Posterior vena cava (tissue), 2 donors: Measurements from ENCODE around the gene MCF2. TPM values are rescaled to one million over a fixed set of nuclear protein-coding genes. Genes with fewer than 3 reads are reported as not detected.

Source experiments
- DNase-seq: peaks from one replicate; pipeline ENCODE4 v3.0.0-alpha.2; 2020; ENCODE audit warnings: low spot score
- intact Hi-C, 2 donors: fragments of 100-400 bp; cut with DNase I; formaldehyde crosslinking; loops; one replicate each; pipeline versions ENCODE4 v1.14.1 to v1.14.2; 2022 to 2023
- total RNA-seq, 2 donors: library from RNA; stranded (reverse); fragmentation: NEBNext Ultra II Directional; extraction: Animal tissue kit (Norgen Biotek cat#: 25700); gene quantifications; one replicate each; pipeline ENCODE4 v1.2.1, GENCODE V29; 2021
- donor health status: DM: yes; HTN: yes; CAD: no.
- donor health status: DM: yes; HTN: yes; CAD: no.

MCF2 gene
- total RNA-seq, 2 donors from 2014 or later = 0.33 to 0.37 TPM

DNA sequence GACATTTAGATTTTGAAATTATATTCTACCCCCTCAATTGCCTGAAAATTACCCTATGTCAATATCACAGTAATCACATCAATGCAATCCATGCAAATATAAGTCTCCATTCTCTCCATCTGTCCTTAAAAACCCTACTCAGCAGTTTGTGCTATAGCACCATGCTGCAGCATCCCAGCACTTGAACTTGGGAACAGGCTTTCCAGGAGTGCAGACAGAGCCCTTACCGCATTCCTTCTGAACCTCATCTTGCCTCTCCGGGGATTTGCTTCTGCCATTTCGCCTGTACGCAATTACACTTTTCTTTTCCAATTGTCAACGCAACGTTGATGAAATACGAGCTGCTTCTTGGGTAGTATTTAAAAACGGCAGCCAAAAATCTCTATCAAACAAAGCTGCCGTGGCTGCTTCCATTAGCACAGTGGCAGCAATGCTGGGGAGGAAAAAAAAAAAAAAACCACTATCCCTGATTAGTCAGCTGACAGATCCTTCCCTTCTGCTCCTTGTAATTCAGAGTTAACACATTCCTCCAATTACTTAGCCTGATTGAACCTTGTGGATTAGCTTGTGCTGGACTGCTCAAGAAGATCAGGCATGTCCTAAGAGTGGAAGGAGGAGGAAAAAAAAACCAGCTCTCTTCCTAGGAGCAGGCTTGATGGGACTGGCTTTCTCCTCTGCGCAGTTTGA, 65.6 kb downstream of the MCF2 start:
- intact Hi-C loops = no loop called here
- no peak for DNase-seq

DNA sequence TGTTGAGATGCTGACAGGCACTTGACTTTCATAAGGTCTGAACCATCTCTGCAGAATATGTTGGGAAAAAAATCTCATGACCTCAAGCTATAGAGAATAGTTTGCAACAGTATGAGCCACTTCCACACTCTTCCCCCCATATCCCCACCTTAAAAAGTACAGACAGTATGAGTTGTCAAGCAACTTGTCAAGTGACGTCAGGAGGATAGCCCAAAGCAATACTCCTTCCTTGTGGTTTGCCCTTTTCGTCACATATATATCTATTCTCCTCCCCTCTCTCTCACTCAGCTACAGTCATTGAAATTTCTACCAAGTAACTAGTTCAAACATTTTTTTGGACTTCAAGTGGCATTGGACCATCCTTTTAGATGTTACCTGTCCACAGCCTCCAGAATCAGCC, 67.7 kb downstream of the MCF2 start:
- no peak for DNase-seq
- intact Hi-C loops = no loop called here

DNA sequence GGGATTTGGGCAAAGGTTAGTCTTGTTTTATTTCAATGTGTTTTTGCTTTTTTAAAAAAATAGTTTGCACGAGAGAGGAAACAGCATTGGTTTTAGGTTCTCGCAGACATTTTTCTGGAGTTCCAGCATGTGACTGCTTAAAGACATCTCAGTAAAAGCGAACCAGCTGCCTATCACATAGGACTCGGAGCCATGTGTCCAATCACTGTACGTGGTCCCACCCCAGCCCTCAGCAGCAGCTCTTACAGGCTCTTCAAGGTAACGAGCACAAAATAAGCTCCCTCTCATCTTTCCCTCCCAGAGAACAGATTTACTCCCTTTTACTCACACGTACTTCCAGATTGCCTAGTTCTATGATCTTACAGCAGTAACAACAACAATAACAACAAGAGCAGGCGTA, 68.7 kb downstream of the MCF2 start:
- intact Hi-C loops = no loop called here
- no peak for DNase-seq

DNA sequence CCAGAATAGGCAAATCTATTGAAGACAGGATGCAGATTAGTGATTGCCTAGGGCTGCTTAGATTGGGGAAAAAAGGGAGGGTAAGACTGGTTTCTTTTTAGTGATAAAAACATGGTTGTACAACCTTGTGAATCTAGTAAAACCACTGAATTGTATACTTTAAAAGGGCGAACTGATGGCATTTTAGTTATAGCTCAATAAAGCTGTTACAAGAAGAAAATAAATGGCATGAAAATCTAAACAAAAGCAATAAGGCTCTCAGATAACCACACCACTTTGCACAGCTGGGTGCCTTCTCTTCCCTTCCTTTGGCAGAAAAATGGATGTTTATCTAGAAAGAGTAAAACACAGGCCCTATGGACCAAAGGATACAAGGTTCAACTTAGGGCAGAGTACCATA, 107.9 kb downstream of the MCF2 start:
- no peak for DNase-seq
- intact Hi-C loops = no loop called here

DNA sequence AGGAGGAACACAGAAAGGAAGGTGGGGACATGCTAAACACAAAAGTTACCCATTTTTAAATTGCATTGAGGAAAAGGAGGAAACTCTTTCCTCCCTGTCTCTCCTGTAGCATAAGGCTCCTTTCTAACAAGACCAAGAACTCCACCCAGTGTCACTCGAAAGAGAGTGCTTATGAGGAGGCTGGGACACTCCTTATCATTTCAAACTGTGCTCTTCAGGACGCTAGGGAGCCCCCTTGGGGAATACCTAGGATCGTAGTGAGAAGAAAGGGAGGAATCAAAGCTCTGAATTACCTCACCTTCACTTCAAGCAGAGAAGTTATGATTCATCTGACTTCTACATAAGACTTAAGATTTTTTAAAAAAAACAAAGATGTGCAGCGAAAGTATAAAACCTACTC, 111.9 kb downstream of the MCF2 start:
- DNase-seq = no peak
- intact Hi-C loops = no loop called here

DNA sequence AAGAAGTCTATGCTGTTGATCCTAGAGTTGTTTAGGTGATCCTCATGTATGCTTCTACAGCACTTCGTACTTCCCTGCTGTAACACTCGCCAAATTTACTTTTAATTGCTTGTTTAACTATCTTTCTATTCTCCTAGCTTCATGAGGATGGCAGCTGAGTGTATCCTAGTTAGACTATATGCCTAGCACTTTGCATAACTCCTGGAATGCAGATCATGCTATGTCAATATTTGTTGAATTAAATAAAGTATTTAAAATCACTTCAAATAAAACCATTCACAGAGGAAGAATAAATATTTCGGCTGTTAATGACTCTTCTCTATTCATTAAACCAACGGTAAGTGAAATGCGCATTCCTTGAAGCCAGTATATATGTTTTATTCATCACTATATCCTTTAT, 122.4 kb downstream of the MCF2 start:
- no peak for DNase-seq
- intact Hi-C loops = no loop called here

DNA sequence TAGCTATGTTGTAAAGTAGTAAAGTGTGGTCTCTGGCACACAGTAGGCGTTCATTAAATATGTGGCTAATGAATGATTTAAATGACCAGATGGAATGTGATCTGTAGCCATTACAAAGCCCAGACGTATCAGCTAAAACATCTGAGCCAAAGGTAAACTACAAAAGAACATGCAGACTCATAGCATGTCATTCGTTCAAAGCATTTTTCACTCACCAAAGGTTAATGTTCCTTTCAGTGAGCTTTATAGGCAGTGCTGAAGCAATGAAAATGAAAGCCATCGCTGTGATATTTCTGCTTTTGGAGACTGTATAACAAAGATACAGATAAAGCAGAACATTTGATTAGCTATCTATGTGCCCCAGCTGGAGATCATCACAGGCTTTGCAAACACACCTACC, 126.9 kb downstream of the MCF2 start:
- intact Hi-C loops = no loop called here
- DNase-seq = no peak

DNA sequence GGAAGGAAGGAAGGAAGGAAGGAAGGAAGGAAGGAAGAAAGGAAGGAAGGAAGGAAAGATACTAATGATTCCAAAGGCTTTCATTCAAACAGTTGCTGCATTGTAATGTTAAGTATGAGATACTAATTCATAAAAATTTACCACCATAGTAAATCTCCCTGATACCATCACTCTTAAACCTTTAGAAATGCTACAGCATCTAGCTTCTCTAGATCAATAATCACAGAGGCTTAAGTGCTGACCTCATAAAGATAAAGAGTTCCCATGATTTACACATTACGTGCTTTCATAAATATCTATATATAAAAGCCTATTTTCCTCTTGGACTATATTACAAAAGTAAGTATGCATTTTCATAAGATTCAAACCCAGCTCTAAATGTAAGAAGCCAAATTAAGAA, 141.0 kb downstream of the MCF2 start:
- DNase-seq = no peak
- intact Hi-C loops = no loop called here

DNA sequence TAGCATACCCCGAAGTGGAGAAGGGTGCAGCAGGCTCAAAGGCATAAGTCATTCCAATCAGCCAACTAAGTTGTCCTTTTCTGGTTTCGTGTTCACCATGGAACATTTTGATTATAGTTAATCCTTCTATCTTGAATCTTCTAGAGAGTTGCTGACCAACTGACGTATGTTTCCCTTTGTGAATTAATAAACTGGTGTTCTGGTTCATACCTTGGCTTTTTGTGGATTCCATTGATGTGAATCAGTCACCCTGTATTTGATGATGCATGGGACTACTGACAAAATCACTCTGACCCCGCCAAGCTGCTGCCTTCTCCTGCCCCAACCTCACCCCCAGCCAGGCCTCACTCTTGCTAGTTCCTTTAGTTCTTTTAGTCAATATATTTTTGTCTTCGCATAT, 144.7 kb downstream of the MCF2 start:
- intact Hi-C loops = no loop called here
- no peak for DNase-seq

DNA sequence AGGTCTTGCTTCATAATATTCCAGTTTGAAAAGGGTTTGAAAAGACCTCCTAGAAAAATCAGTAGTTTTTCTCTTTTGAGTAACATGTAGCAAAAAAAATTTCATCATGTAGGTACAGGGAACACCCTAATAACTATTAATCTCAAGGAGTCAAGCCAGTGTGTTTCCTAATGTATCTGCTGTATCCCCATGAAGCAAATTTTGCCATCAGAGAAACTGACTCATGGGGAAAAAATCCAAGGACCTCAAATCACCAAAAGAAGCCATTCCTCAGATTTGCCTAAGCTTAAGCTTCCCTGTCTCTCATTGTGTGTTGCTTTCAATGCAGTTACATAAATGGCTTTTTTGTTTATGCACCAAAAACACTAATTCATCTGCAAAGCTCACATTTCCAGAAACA, 147.7 kb downstream of the MCF2 start:
- intact Hi-C loops = no loop called here
- no peak for DNase-seq

DNA sequence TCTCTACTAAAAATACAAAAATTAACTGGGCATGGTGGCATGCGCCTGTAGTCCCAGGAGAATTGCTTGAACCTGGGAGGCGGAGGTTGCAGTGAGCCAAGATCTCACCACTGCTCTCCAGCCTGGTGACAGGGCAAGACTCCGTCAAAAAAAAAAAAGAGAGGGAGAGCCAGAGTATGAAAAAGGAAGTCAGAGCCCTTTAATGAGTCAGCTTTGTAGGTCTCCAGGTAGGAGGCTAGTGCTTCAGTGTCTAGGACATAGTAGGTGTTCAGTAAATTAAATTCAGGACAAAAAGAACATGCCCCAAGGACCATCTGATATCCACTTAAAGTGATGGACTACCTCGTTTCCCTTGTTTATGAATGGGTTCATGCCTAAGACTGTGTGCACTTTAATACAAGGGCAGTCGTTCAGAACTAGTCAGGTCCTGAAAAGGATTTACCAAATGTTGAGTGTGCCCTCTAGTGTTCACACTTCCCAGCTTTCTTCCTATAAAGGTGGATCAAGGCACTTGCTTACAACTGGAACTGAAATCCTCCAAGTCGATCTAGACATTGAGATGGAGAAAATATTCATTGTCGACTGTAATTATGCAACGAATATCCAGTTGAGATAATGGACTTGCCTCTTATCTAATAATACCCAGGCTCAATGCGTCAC, 148.5 kb downstream of the MCF2 start:
- DNase-seq = no peak
- intact Hi-C loops = no loop called here

DNA sequence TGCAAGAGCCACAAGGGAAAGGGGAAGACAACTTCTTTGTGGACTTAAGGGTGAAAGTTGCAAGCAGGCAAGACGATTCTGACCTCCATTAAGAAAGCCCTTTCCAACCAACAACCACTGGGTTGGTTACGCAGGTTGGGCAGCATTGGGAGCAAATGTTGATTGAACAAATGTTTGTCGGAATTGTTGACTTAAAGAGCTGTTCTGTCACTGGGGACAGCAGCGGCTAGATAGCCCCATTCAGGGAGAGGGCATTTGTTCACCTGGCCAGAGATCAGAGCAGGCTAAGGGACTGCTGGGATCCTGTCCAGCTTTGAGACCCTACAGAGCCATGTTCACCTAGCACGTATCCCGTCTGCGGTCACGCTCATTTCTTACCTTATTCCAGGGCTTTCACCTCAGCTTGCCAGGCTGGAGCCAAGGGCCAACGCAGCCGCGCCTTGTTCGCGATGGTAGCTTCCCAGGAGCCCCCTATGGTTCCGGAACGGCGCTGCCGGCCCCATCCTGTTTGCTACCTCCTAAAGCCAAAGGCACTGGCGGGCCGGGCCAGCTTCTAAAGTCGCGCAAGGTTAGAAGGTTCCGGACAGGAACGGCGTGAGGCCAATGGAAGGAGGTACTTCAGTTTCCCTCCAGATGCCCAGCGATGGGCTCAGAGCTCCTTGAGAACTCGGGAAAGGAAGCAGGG, 152.8 kb downstream of the MCF2 start:
- no peak for DNase-seq
- intact Hi-C loops = no loop called here

DNA sequence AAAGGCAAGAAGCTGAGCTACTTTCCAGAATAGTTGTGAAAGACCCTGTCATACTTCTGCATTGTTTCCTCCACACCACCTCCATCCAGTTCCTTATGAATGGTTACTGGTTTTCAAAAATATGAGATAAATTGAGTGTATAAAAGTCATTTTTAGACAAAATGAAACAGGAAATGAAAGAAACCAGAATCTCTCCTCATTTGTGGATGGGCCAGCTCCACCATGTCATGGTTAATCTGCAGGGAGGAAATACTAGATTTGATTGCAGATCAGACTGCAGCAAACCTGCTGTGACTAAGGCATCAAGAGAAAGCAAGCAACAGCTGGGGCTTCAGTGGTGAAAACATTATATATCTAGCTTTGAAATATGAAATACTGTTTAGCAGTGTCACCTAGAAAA, 153.6 kb downstream of the MCF2 start:
- intact Hi-C loops = no loop called here
- DNase-seq = no peak

DNA sequence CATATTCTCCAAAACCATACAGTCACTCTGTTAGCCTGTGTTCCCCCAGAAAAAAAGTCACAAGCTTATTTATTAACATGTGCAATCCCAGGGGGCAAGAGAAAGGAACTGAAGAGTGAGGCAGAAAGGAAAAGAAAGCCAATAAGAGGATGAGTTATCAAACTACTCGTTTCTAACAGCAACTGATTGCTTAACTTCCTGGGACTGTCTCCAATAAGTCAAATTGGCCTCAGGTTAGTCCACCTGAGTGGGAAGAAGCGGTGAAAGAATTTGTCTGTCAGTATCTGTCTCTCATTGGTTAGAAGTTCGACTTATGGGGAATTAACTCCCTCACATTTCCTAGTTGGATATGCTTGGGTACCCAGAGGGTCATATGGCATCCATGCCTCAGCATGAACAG, 163.4 kb downstream of the MCF2 start:
- no peak for DNase-seq
- intact Hi-C loops = no loop called here

DNA sequence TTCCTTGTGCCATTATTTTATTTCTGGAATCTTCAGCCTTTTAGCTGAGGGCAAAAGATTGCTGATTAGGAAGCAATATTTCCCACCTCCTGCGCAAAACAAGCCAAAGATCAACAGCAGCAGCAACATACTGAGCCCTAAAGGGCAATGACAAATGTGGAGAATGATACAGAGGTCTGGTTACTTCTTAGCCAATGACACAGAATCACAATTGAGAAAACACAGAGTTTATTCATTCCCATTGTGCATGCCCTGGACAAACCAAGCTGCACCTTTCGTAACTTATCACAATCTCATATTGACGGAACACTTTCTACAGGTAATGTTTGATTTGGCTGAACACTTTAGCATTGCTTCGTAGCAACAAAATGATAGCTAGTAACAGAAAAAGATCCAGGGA, 164.0 kb downstream of the MCF2 start:
- intact Hi-C loops = no loop called here
- no peak for DNase-seq

DNA sequence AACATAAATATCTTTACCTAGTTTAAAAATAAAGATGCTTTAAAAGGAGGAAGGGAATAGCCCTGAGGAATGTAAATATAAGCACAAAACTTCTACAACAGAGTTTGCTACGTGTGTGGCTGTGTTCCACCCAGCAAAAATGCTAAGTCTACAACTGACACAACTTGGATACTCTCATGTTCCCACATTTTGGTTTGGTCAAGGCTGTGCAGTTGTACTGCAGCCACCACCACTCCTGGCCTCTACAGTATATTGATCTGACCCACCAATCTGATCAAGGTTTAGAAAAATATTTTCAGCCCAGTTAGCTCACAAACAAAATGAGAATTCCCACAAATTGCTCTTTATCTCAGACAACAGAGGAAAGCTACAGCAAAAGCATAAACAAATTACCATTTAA, 165.3 kb downstream of the MCF2 start:
- DNase-seq = no peak
- intact Hi-C loops = no loop called here

DNA sequence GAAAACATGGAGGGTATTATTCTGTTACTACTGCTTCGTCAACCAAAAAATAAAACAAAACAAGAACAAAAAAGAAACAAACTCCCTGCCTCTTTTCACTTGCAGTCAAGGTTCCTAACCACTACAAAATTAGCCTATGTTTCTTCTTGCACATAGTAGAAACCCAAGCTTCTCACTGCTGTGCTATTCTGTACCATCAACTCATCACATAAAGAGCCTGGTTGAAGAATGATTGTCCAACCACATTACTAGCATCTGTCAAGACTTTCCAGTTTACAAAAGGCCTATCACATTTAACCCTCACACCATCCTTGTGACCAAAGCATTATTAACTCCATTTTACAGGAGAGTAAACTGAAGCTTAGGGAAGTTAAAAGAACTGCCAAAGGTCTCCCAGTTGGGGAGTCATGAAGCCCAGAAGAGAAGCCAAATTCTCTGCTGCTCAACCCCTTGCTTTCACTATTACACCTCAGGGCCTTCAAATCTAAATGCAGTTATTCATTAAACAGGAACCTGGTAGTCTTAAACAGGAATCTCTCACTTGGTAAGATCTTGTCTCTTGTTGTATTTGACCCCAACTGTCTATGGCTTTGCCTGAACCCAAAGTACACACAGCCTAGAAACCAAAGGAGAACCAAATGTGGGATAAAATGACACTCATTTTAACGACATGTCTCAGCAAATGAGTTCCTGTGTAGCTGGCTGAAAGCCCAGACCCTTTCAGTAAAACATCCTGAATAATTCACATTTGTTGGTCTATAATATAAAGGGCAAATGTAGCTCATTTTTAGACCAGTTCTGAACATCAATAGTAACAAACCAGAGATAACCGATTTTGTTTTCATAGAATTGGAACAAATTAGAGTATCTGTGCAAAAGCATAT, 168.8 kb downstream of the MCF2 start:
- intact Hi-C loops = no loop called here
- DNase-seq = no peak

DNA sequence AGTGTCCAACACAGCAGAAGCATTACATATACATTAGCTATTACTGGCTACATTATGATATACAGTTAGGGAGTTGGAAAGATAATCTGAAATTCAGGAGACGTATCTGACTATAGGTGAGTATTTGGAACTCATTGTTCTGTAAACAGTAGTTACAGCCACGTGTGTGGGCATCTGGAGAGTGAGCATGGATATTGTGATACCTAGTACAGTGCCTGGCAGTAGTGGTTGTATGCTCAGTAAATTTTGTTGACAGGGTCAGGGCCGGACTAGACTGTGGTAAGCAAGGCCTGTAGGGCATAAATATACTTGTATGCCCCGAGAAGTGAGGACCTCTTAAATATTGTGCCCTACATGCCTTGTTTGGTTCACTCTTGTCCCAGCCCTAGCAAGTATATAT, 174.5 kb downstream of the MCF2 start:
- intact Hi-C loops = no loop called here
- no peak for DNase-seq

DNA sequence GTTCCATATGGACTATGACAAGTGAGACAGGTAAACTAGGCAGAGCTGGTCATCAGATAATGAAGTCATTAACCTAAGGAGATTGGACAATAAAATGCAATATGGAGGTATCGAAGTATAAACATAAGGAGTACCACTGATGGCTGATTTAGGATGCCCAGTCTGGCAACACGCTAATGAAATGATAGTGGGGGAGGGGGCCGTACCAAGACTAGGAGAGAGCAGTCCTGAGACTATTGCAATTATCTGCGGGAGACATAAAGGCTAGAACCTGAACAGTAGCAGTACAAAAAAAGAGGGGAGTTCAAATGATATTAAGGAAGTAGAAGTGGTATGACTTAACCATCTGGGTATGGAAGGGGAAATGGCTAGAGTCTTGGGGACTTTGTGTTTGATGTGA, 175.1 kb downstream of the MCF2 start:
- DNase-seq = no peak
- intact Hi-C loops = no loop called here
